Thymus (tissue), 11 donors: ENCODE measurements around the gene TUBE1. TPM values are rescaled to one million over a fixed set of nuclear protein-coding genes. Genes with fewer than 3 reads are reported as not detected.

ENCODE experiments used
- DNase-seq, 9 donors: peaks; one replicate each; pipeline ENCODE4 v3.0.0-alpha.2; 2013; ENCODE audit warnings: low spot score in 9 of 9, low read depth in 6 of 9, missing footprints in 1 of 9
- H3K27ac ChIP-seq, 2 donors: one replicate each; pipeline ENCODE4 v1.5.1; 2013; ENCODE audit warnings: control low read depth in 1 of 2, low read depth in 1 of 2, low read length in 1 of 2, mild to moderate bottlenecking in 1 of 2, moderate library complexity in 1 of 2
- H3K27me3 ChIP-seq, 2 donors: one replicate each; pipeline ENCODE4 v1.5.1; 2013; ENCODE audit warnings: low read length in 1 of 2; ENCODE audit not compliant: control insufficient read depth in 2 of 2, insufficient read depth in 1 of 2
- H3K36me3 ChIP-seq, 2 donors: one replicate each; pipeline ENCODE4 v1.5.1; 2013; ENCODE audit warnings: low read length in 1 of 2, mild to moderate bottlenecking in 1 of 2, moderate library complexity in 1 of 2; ENCODE audit not compliant: control insufficient read depth in 2 of 2, insufficient read depth in 2 of 2
- H3K4me1 ChIP-seq, 2 donors: one replicate each; pipeline ENCODE4 v1.5.1; 2013; ENCODE audit warnings: low read length in 2 of 2; ENCODE audit not compliant: control insufficient read depth in 2 of 2, insufficient read depth in 2 of 2
- H3K4me3 ChIP-seq, 2 donors: one replicate each; pipeline ENCODE4 v1.5.1; 2013; ENCODE audit warnings: low read length in 2 of 2, control low read depth in 1 of 2, mild to moderate bottlenecking in 1 of 2
- H3K9me3 ChIP-seq, 2 donors: one replicate each; pipeline ENCODE4 v1.5.1; 2013; ENCODE audit warnings: low read length in 1 of 2, mild to moderate bottlenecking in 1 of 2; ENCODE audit not compliant: control insufficient read depth in 2 of 2, insufficient read depth in 1 of 2
- WGBS: extraction: QIAGEN DNeasy Blood & Tissue Kit; methylation state at CpG from one replicate; pipeline ENCODE4 v1.1.7; 2013; 5-methylcytosine and 5-hydroxymethylcytosine counted together
- polyA plus RNA-seq: library from polyadenylated mRNA; stranded (reverse); fragments of 200-250 nt; gene quantifications from one replicate; pipeline ENCODE4 v1.2.3, GENCODE V29; 2013
- total RNA-seq: library from RNA; stranded (reverse); fragments of 120-200 nt; gene quantifications from one replicate; pipeline ENCODE4 v1.2.4, GENCODE V29; 2013
- donor health status: healthy.

TUBE1 gene
- total and polyA plus RNA-seq, 2 donors: 14.3 to 24.9 TPM

DNA sequence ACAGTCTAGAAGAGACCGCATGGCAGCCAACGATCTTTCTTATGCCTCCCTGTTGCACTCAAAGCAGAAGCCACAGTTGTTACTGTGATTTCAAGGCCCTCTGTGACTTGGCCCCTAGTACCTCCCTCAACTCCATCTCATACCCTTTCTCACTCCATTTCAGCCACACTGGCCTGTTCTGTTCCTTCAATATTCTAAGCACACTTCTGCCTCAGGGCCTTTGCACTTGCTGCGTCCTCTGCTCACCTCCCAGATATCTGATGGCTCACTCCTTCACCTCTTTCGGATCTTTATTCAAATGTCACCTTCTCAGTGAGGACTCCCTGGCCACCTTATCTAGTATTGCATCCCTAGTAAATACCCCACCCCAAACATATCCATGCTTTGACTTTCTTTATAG, 62.8 kb downstream of the TUBE1 start:
- Histone ChIP-seq H3K27ac (no peak overlapping the region), H3K36me3 (no peaks in the 10 kb centered on the region), H3K4me1 (peaks cover 20 to 29% of the 10 kb centered on the region in 2 donors), H3K27me3 (no peaks in the 10 kb centered on the region), H3K4me3 (no peak overlapping the region), H3K9me3 (peaks cover 0 to 16% of the 10 kb centered on the region in 2 donors)
- WGBS: over 99% methylated on average over 4 of the region's 4 CpGs
- DNase-seq: no peak

DNA sequence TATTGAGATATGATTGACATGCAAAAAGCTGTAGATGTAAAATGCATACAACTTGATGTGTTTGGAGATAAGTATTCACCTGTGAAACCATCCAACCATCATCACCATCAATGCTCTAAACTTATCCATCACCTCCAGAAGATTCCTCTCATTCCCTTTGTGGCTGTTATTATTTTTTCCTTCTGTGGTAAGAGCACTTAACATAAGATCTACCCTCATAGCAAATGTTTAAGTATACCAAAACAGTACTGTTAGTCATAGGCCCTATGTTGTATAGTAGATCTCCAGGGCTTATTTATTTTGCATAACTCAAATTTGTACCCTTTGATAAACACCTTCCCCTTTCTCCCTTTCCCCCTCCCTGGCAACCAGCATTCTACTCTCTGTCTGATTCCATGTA, 64.5 kb downstream of the TUBE1 start:
- no peak overlapping the region for H3K27ac ChIP-seq
- no peak overlapping the region for H3K4me3 ChIP-seq
- no peaks in the 10 kb centered on the region for H3K27me3 ChIP-seq
- peaks cover 0 to 16% of the 10 kb centered on the region in 2 donors for H3K9me3 ChIP-seq
- H3K4me1 ChIP-seq: peaks cover 10 to 14% of the 10 kb centered on the region in 2 donors
- DNase-seq: no peak
- no peaks in the 10 kb centered on the region for H3K36me3 ChIP-seq

- no peak overlapping the region for H3K4me3 ChIP-seq
- WGBS: 89% methylated on average over 6 of the region's 6 CpGs
- H3K27ac ChIP-seq: no peak overlapping the region
- DNase-seq: no peak
- H3K9me3 ChIP-seq: peaks cover 0 to 10% of the 10 kb centered on the region in 2 donors
- no peaks in the 10 kb centered on the region for H3K27me3 ChIP-seq
- H3K4me1 ChIP-seq: peaks cover under 1 to 7% of the 10 kb centered on the region in 2 donors
- no peaks in the 10 kb centered on the region for H3K36me3 ChIP-seq
Observed at GRCh38 chr6:112021691-112022310, 65.5 kb downstream of the TUBE1 start.

Other genes starting within 250 kb of the TUBE1 start
- 97.6 TPM for gene FYN, start 214.0 kb downstream of the TUBE1 start, total RNA-seq
- 93.9 TPM for gene FYN, start 214.0 kb downstream of the TUBE1 start, polyA plus RNA-seq
- gene CCN6, start 33.4 kb downstream of the TUBE1 start, total RNA-seq: not detected
- gene CCN6, start 33.4 kb downstream of the TUBE1 start, polyA plus RNA-seq: 0.18 TPM
- 20.4 TPM for gene FAM229B, start 109 bp upstream of the TUBE1 start, total RNA-seq
- gene FAM229B, start 109 bp upstream of the TUBE1 start, polyA plus RNA-seq: 17.9 TPM
- gene LAMA4, start 167.1 kb upstream of the TUBE1 start, total RNA-seq: 15.2 TPM
- 3.0 TPM for gene LAMA4, start 167.1 kb upstream of the TUBE1 start, polyA plus RNA-seq